Lung (tissue), 12 donors: Measurements from ENCODE around the gene CEP162. TPM values are rescaled to one million over a fixed set of nuclear protein-coding genes. Genes with fewer than 3 reads are reported as not detected.
"Not testable (repeated sequence)": the region's sequence is repeated elsewhere in the genome, so short reads cannot be mapped to it uniquely, and the experiment has no call there.

Experiments used
- ATAC-seq: fragments of 200-7000 bp; cut with Tn5 transposase; one replicate; pipeline ENCODE4 v1.9.1; 2020; ENCODE audit warnings: moderate number of reproducible peaks; ENCODE audit not compliant: insufficient read depth, low FRiP score
- DNase-seq, 3 donors: peaks; one replicate each; pipeline ENCODE4 v3.0.0-alpha.2; 2013 to 2017
- H3K27ac ChIP-seq, 2 donors: one replicate each; pipeline ENCODE4 v1.5.1; 2013; ENCODE audit warnings: mild to moderate bottlenecking in 2 of 2, moderate library complexity in 2 of 2, control low read depth in 1 of 2, inconsistent platforms in 1 of 2, low read depth in 1 of 2, low read length in 1 of 2
- H3K27me3 ChIP-seq, 3 donors: one replicate each; pipeline ENCODE4 v1.5.1; 2013; ENCODE audit warnings: low read length in 2 of 3; ENCODE audit not compliant: control insufficient read depth in 3 of 3, insufficient read depth in 3 of 3
- H3K36me3 ChIP-seq, 4 donors: one replicate each; pipeline ENCODE4 v1.5.1; 2013; ENCODE audit warnings: low read length in 4 of 4, mild to moderate bottlenecking in 1 of 4, moderate library complexity in 1 of 4; ENCODE audit not compliant: control insufficient read depth in 4 of 4, insufficient read depth in 4 of 4
- H3K4me1 ChIP-seq, 5 donors: one replicate each; pipeline ENCODE4 v1.5.1; 2013; ENCODE audit warnings: low read length in 5 of 5, mild to moderate bottlenecking in 2 of 5, moderate library complexity in 1 of 5; ENCODE audit not compliant: control insufficient read depth in 5 of 5, insufficient read depth in 5 of 5
- H3K4me3 ChIP-seq: one replicate; pipeline ENCODE4 v1.5.1; 2013; ENCODE audit warnings: mild to moderate bottlenecking, control low read depth, moderate library complexity
- H3K9ac ChIP-seq, 2 donors: one replicate each; pipeline ENCODE4 v1.5.1; 2013; ENCODE audit warnings: low read length in 2 of 2, control low read depth in 1 of 2; ENCODE audit not compliant: insufficient read depth in 1 of 2
- H3K9me3 ChIP-seq, 4 donors: one replicate each; pipeline ENCODE4 v1.5.1; 2013; ENCODE audit warnings: low read length in 3 of 4, mild to moderate bottlenecking in 1 of 4, moderate library complexity in 1 of 4; ENCODE audit not compliant: control insufficient read depth in 4 of 4, insufficient read depth in 3 of 4
- WGBS, 2 donors: extraction: QIAGEN DNeasy Blood & Tissue Kit; methylation state at CpG; one replicate each; pipeline ENCODE4 v1.1.7; 2013; 5-methylcytosine and 5-hydroxymethylcytosine counted together
- polyA plus RNA-seq, 2 donors: library from polyadenylated mRNA; stranded (reverse); fragments of 200-250 nt; gene quantifications; one replicate each; pipeline ENCODE4 v1.2.1, GENCODE V29; 2013
- total RNA-seq, 2 donors: library from RNA; depleted of rRNA in 1 of 2; stranded (reverse); fragments of >200 nt in 1 of 2; gene quantifications; one replicate each; pipeline ENCODE4 v1.2.1, GENCODE V29; 2014 to 2021
- TF ChIP-seq, protein P1 (sequence below): IDR thresholded peaks from 2 replicates; pipeline ENCODE4 v1.5.1; 2012; ENCODE audit warnings: mild to moderate bottlenecking; ENCODE audit errors: control extremely low read depth, extremely low read depth
- donor health status: control.
- donor health status: control.
- donor health status: Bipolar disorder and iron deficiency.
- donor health status: healthy.
- donor health status: DM: yes; HTN: yes; CAD: no.

The CEP162 gene
- total and polyA plus RNA-seq, 4 donors: 4.3 to 25.6 (median 8.7) TPM

- WGBS, 2 donors: 75 to 92% methylated on average over 2 of the region's 2 CpGs
- H3K9me3 ChIP-seq: no peaks in the 10 kb centered on the region
- H3K9ac ChIP-seq: no peak overlapping the region
- H3K27me3 ChIP-seq: no peaks in the 10 kb centered on the region
- TF ChIP-seq, protein P1, sequence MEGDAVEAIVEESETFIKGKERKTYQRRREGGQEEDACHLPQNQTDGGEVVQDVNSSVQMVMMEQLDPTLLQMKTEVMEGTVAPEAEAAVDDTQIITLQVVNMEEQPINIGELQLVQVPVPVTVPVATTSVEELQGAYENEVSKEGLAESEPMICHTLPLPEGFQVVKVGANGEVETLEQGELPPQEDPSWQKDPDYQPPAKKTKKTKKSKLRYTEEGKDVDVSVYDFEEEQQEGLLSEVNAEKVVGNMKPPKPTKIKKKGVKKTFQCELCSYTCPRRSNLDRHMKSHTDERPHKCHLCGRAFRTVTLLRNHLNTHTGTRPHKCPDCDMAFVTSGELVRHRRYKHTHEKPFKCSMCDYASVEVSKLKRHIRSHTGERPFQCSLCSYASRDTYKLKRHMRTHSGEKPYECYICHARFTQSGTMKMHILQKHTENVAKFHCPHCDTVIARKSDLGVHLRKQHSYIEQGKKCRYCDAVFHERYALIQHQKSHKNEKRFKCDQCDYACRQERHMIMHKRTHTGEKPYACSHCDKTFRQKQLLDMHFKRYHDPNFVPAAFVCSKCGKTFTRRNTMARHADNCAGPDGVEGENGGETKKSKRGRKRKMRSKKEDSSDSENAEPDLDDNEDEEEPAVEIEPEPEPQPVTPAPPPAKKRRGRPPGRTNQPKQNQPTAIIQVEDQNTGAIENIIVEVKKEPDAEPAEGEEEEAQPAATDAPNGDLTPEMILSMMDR: no peak
- no peak for ATAC-seq
- DNase-seq: no peak
- peaks cover 0 to 2% (median 0%) of the 10 kb centered on the region in 5 donors for H3K4me1 ChIP-seq
- H3K36me3 ChIP-seq: peaks cover 2 to 15% (median 4%) of the 10 kb centered on the region in 4 donors
- no peak overlapping the region for H3K4me3 ChIP-seq
- no peak overlapping the region for H3K27ac ChIP-seq
Observed at GRCh38 chr6:84172080-84172479, 55.4 kb downstream of the CEP162 start.

- H3K27me3 ChIP-seq: no peaks in the 10 kb centered on the region
- H3K4me1 ChIP-seq: peaks cover 0 to 2% (median 0%) of the 10 kb centered on the region in 5 donors
- H3K9me3 ChIP-seq: no peaks in the 10 kb centered on the region
- 94 to 100% methylated on average over 1 of the region's 1 CpG for WGBS, 2 donors
- H3K27ac ChIP-seq: no peak overlapping the region
- DNase-seq (no peak), ATAC-seq (no peak)
- H3K4me3 ChIP-seq: no peak overlapping the region
- peaks cover 4 to 13% (median 7%) of the 10 kb centered on the region in 4 donors for H3K36me3 ChIP-seq
- no peak overlapping the region for H3K9ac ChIP-seq
- TF ChIP-seq, protein P1: no peak
Observed at GRCh38 chr6:84167457-84167856, 60.0 kb downstream of the CEP162 start.

GRCh38 chr6:84166395-84166794, 61.0 kb downstream of the CEP162 start:
- ATAC-seq (no peak), DNase-seq (no peak)
- H3K27me3 ChIP-seq: no peaks in the 10 kb centered on the region
- TF ChIP-seq, protein P1: no peak
- H3K9me3 ChIP-seq: no peaks in the 10 kb centered on the region
- no peak overlapping the region for H3K4me3 ChIP-seq
- H3K36me3 ChIP-seq: peaks cover 4 to 11% (median 6%) of the 10 kb centered on the region in 4 donors
- H3K9ac ChIP-seq: no peak overlapping the region
- no peak overlapping the region for H3K27ac ChIP-seq
- peaks cover 0 to 2% (median 0%) of the 10 kb centered on the region in 5 donors for H3K4me1 ChIP-seq

DNA sequence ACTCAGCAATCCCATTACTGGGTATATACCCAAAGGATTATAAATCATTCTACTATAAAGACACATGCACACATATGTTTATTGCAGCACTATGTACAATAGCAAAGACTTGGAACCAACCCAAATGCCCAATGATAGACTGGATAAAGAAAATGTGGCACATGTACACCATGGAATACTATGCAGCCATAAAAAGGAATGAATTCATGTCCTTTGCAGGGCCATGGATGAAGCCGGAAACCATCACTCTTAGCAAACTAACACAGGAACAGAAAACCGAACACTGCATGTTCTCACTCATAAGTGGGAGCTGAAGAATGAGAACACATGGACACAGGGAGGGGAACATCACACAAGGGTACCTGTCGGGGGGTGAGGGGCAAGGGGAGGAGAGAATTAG, 63.1 kb downstream of the CEP162 start:
- ATAC-seq, H3K9me3 ChIP-seq, H3K9ac ChIP-seq, H3K27me3 ChIP-seq, H3K4me3 ChIP-seq, H3K27ac ChIP-seq, H3K4me1 ChIP-seq, DNase-seq: not testable (repeated sequence)
- H3K36me3 ChIP-seq: peaks cover 2 to 14% (median 8%) of the 10 kb centered on the region in 4 donors
- WGBS, 2 donors: 96 to 98% methylated on average over 3 of the region's 3 CpGs
